ENCODE measurements around the gene DVL2.

Gene DVL2

GRCh38 chr17:7237266-7237760, 3.0 kb upstream of the DVL2 start:
- peak overlapping the region; percentile 90 for H3K27ac ChIP-seq (ENCODE audit: extremely low read depth, low read depth, low read length)
- TF ChIP-seq ZBTB48 (tag by site-specific recombination; IDR thresholded peaks at IDR 0.05) = 0 out of 2 replicates have a peak, but pooled peaks have one; percentile 41
- TF ChIP-seq ZNF324 (tag by site-specific recombination; IDR thresholded peaks at IDR 0.05) = no peak
- TF ChIP-seq GLIS2 (tag by site-specific recombination; IDR thresholded peaks at IDR 0.05) = peak; percentile 84; the same call in 1 of the 2 replicates
- peak; percentile 98 for TF ChIP-seq PRDM10 (tag by site-specific recombination; IDR thresholded peaks at IDR 0.05)
- CTCF ChIA-PET = interaction anchor here (0.7 to 3.0 kb wide), 3 partner anchors 17 to 1098 kb away, joined by 3 to 12 read pairs (median 6); partner anchors contain the start of genes ACADVL and DLG4
- H3K9me3 ChIP-seq (ENCODE audit: control insufficient read depth, insufficient read depth, low read depth, low read length) = no peaks in the 10 kb centered on the region
- POLR2A ChIA-PET = interaction anchor here (0.6 to 14.2 kb wide), 7 partner anchors 13 to 466 kb away, joined by 4 to 284 read pairs (median 7); partner anchors contain the start of genes ACADVL, DLG4, NEURL4 and POLR2A
- peaks cover 10% of the 10 kb centered on the region; the same call in 1 of the 2 replicates for H3K4me1 ChIP-seq (ENCODE audit: control insufficient read depth, insufficient read depth, low read length)
- H3K36me3 ChIP-seq (ENCODE audit: control insufficient read depth in 2 of 2, insufficient read depth in 1 of 2, low read length in 2 of 2) = peaks cover 18 to 46% of the 10 kb centered on the region in 2 experiments
- peak overlapping the region; percentile 90 for H3K4me3 ChIP-seq (ENCODE audit: low read depth, low read length)

DNA sequence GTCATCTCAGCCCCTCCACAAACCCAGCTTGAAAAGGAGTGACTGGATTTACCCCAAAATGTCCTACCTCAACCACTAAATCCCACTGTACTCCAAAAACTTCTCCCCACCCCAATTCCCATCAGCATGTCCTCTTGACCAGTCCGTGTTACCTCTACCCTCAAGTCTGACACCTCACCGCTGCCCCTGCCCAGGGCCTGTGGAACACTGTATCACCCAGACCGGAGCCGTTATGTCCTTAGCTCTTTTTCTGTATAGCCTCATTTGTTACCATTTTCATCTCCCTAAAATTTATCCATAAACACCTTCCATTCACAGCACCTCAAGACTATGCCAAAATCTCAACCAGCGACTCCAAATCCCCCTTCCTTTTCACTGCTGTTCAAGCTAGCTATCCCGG, 2.5 kb upstream of the DVL2 start:
- Histone ChIP-seq H3K36me3 (ENCODE audit: control insufficient read depth in 2 of 2, insufficient read depth in 1 of 2, low read length in 2 of 2) (peaks cover 18 to 50% of the 10 kb centered on the region in 2 experiments), H3K9me3 (ENCODE audit: control insufficient read depth, insufficient read depth, low read depth, low read length) (no peaks in the 10 kb centered on the region), H3K4me3 (ENCODE audit: low read depth, low read length) (no peak overlapping the region; the same call in 1 of the 2 replicates), H3K4me1 (ENCODE audit: control insufficient read depth, insufficient read depth, low read length) (peaks cover 10% of the 10 kb centered on the region; the same call in 1 of the 2 replicates), H3K27ac (ENCODE audit: extremely low read depth, low read depth, low read length) (peak overlapping the region; percentile 90)
- ChIA-PET POLR2A (interaction anchor here (0.6 to 14.2 kb wide), 3 partner anchors 15 to 77 kb away, joined by 4 to 284 read pairs (median 4); partner anchors contain the start of genes ACADVL and DLG4), CTCF (interaction anchor here (0.7 to 1.3 kb wide), 3 partner anchors 16 to 1098 kb away, joined by 3 to 6 read pairs (median 4); partner anchors contain the start of genes ACADVL and DLG4)
- no peak for TF ChIP-seq ZNF670 (tag by site-specific recombination; IDR thresholded peaks at IDR 0.05; ENCODE audit: low read depth)
- TF ChIP-seq ZNF558 (tag by site-specific recombination; IDR thresholded peaks at IDR 0.05) = no peak
- no peak for TF ChIP-seq ZNF548 (tag by site-specific recombination; IDR thresholded peaks at IDR 0.05)
- TF ChIP-seq BCL11B (tag by site-specific recombination; IDR thresholded peaks at IDR 0.05; ENCODE audit: low read depth) = no peak
- TF ChIP-seq ZNF292 (tag by site-specific recombination; IDR thresholded peaks at IDR 0.05; ENCODE audit: borderline replicate concordance, low read depth) = no peak
- no peak for TF ChIP-seq OVOL3 (tag by site-specific recombination; IDR thresholded peaks at IDR 0.05)
- no peak for TF ChIP-seq ZNF423 (tag by site-specific recombination; IDR thresholded peaks at IDR 0.05)
- no peak for TF ChIP-seq ZSCAN23 (tag by site-specific recombination; IDR thresholded peaks at IDR 0.05)
- no peak for TF ChIP-seq ZNF221 (tag by site-specific recombination; IDR thresholded peaks at IDR 0.05; ENCODE audit: borderline replicate concordance)
- TF ChIP-seq GLIS2 (tag by site-specific recombination; IDR thresholded peaks at IDR 0.05) = no peak
- TF ChIP-seq ZBTB17 (tag by site-specific recombination; IDR thresholded peaks at IDR 0.05) = no peak
- TF ChIP-seq ZNF155 (tag by site-specific recombination; IDR thresholded peaks at IDR 0.05) = no peak
- TF ChIP-seq TCF7L2 (IDR thresholded peaks at IDR 0.05; ENCODE audit: borderline replicate concordance, low read depth, low read length) = no peak
- no peak for TF ChIP-seq ZNF24 (tag by site-specific recombination; IDR thresholded peaks at IDR 0.05)
- TF ChIP-seq HOXA7 (CRISPR knock-in tag; IDR thresholded peaks at IDR 0.05; ENCODE audit: borderline replicate concordance) = no peak
- TF ChIP-seq ZNF624 (tag by site-specific recombination; IDR thresholded peaks at IDR 0.05) = no peak
- TF ChIP-seq PRDM4 (tag by site-specific recombination; IDR thresholded peaks at IDR 0.05) = no peak
- TF ChIP-seq ZNF629 (tag by site-specific recombination; IDR thresholded peaks at IDR 0.05) = no peak
- TF ChIP-seq ZNF654 (tag by site-specific recombination; IDR thresholded peaks at IDR 0.05; ENCODE audit: low read depth) = no peak

Data from HEK293 (cell line).